ENCODE measurements around the gene ATG7. TPM values are rescaled to one million over a fixed set of nuclear protein-coding genes. Genes with fewer than 3 reads are reported as not detected.
A peak's percentile ranks its signal among the peaks of the same experiment; 100 is the strongest.

ATG7 gene
- total RNA-seq, 1 experiment from 2014 or later: 56.1 TPM

GRCh38 chr3:11379238-11379823, 107.1 kb downstream of the ATG7 start:
- BruUV-seq (replicated peaks): no TSS peak
- DNase-seq: peak in 1 of 2 experiments; percentile 13
- Histone ChIP-seq H3K9me2 (ENCODE audit: insufficient read depth) (no peaks in the 10 kb centered on the region), H3K36me3 (ENCODE audit: low read depth) (peaks cover 15% of the 10 kb centered on the region), H3K4me1 (replicated peaks; ENCODE audit: insufficient read depth) (peaks cover 7% of the 10 kb centered on the region), H3K4me2 (no peak overlapping the region), H4K20me1 (ENCODE audit: insufficient read depth) (peaks cover 4% of the 10 kb centered on the region; the same call in 1 of the 2 replicates), H3K9me3 (ENCODE audit: insufficient read depth, low read depth) (no peaks in the 10 kb centered on the region), H3K27ac (no peak overlapping the region), H3F3A (ENCODE audit: insufficient read depth, low read depth) (peaks cover 11% of the 10 kb centered on the region), H3K79me2 (ENCODE audit: low read depth) (no peaks in the 10 kb centered on the region), H3K27me3 (ENCODE audit: insufficient read depth, low read depth) (no peaks in the 10 kb centered on the region), H3K4me3 (no peak overlapping the region), H2AFZ (no peak overlapping the region)
- intact Hi-C loops (cut with micrococcal nuclease; ENCODE audit: unreplicated experiment): loop anchor here (1.0 to 10.0 kb wide), 4 partner anchors 273 to 758 kb away; no protein-coding TSS in a partner anchor
- no peak for TF ChIP-seq EZH2 (IDR thresholded peaks at IDR 0.05; ENCODE audit: low read depth)
- TF ChIP-seq CTCF (conservative IDR thresholded peaks at IDR 0.05): peak; percentile 82
- POLR2A ChIA-PET (ENCODE audit: unreplicated experiment): no interaction called here
- CTCF ChIA-PET: interaction anchor here (0.6 to 1.7 kb wide), 3 partner anchors 41 to 272 kb away, joined by 3 to 9 read pairs (median 3); no protein-coding TSS in a partner anchor

DNA sequence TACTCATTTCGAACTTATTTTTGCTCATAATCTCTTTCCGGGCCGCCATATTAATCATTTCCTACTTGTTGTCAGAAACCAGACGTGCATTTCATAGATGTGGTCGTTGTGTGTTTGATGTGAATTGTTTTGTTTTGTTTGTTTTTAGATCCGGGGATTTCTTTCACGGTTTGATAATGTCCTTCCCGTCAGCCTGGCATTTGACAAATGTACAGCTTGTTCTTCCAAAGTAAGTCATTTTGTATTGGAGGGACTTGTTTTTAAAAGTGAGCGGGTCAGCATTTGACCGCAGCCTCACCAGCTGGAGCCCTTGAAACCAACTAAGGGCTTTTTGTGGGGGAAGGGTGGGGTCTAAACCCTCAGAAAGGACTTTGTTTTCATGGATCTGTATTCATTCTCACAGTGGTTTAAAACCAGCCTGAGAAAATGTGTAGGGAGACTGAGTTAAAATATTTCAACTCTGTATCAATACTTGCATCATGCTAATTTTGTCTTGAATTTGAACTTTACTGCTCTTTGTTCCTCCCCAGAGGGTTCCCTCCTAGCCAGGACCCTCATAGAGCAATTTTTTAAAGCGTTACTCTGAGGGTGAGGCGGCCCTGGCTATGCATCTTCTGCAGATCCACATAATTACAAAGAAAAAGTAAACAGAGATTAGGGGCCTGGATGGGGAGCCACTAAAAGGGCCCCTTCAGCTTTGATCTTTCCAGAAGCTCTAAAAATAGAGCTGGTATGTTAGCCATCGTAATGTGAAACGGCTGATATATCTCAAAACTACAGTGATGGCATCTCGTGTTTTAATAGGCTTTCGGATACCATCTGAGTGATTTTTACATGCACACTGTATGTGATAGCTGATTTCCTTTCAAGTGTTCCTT, 107.9 kb downstream of the ATG7 start:
- intact Hi-C loops (cut with micrococcal nuclease; ENCODE audit: unreplicated experiment): loop anchor here (1.0 to 10.0 kb wide), 5 partner anchors 273 to 1515 kb away; no protein-coding TSS in a partner anchor
- H3K27me3 ChIP-seq (ENCODE audit: insufficient read depth, low read depth): no peaks in the 10 kb centered on the region
- no peaks in the 10 kb centered on the region for H3K9me3 ChIP-seq (ENCODE audit: insufficient read depth, low read depth)
- TF ChIP-seq EZH2 (IDR thresholded peaks at IDR 0.05; ENCODE audit: low read depth) (no peak), CTCF (conservative IDR thresholded peaks at IDR 0.05) (no peak)
- no TSS peak for BruUV-seq (replicated peaks)
- ChIA-PET POLR2A (ENCODE audit: unreplicated experiment) (no interaction called here), CTCF (interaction anchor here (0.5 to 1.7 kb wide), 6 partner anchors 42 to 468 kb away, joined by 3 to 9 read pairs (median 3); no protein-coding TSS in a partner anchor)
- no peak overlapping the region for H3K27ac ChIP-seq
- peaks cover 7% of the 10 kb centered on the region for H3K4me1 ChIP-seq (replicated peaks; ENCODE audit: insufficient read depth)
- peaks cover 4% of the 10 kb centered on the region; the same call in 1 of the 2 replicates for H4K20me1 ChIP-seq (ENCODE audit: insufficient read depth)
- H3K4me3 ChIP-seq: no peak overlapping the region
- peaks cover 11% of the 10 kb centered on the region for H3F3A ChIP-seq (ENCODE audit: insufficient read depth, low read depth)
- H3K36me3 ChIP-seq (ENCODE audit: low read depth): peaks cover 13% of the 10 kb centered on the region; the same call in 1 of the 2 replicates
- DNase-seq: no peak
- H2AFZ ChIP-seq: no peak overlapping the region
- H3K9me2 ChIP-seq (ENCODE audit: insufficient read depth): no peaks in the 10 kb centered on the region
- no peak overlapping the region for H3K4me2 ChIP-seq
- H3K79me2 ChIP-seq (ENCODE audit: low read depth): no peaks in the 10 kb centered on the region

DNA sequence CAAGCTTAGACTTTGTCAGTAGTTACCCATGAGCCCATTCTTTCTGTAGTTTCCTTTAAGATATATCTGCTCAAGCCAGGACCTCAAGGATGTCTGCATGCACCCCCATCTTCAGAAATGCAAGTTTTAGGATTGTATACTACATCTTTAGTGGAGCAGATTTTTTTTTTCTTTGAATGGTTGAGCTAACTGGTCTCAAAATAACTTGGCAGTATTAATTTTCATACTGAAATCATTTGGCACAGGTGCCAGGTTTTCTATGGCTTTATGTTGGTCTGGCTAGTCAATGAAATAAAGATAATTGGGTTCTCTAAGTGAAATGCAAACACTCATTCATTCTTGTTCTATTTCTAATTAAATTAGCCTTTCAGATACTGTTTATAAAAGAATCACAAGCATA, 108.9 kb downstream of the ATG7 start:
- H2AFZ ChIP-seq: no peak overlapping the region
- H3K79me2 ChIP-seq (ENCODE audit: low read depth): no peaks in the 10 kb centered on the region
- no peaks in the 10 kb centered on the region for H3K9me2 ChIP-seq (ENCODE audit: insufficient read depth)
- H3K4me1 ChIP-seq (replicated peaks; ENCODE audit: insufficient read depth): peaks cover 7% of the 10 kb centered on the region
- peaks cover 13% of the 10 kb centered on the region; the same call in 1 of the 2 replicates for H3K36me3 ChIP-seq (ENCODE audit: low read depth)
- no peak overlapping the region for H3K4me2 ChIP-seq
- H4K20me1 ChIP-seq (ENCODE audit: insufficient read depth): peaks cover 4% of the 10 kb centered on the region; the same call in 1 of the 2 replicates
- no peak overlapping the region for H3K4me3 ChIP-seq
- TF ChIP-seq CTCF (conservative IDR thresholded peaks at IDR 0.05): no peak
- no peak for TF ChIP-seq EZH2 (IDR thresholded peaks at IDR 0.05; ENCODE audit: low read depth)
- peaks cover 11% of the 10 kb centered on the region for H3F3A ChIP-seq (ENCODE audit: insufficient read depth, low read depth)
- ChIA-PET CTCF (interaction anchor here (0.6 kb wide), 3 partner anchors 260 to 1171 kb away, joined by 3 to 11 read pairs (median 4); no protein-coding TSS in a partner anchor), POLR2A (ENCODE audit: unreplicated experiment) (interaction anchor here (0.6 kb wide), 1 partner anchor 204 kb away, joined by 7 read pairs; no protein-coding TSS in a partner anchor)
- H3K9me3 ChIP-seq (ENCODE audit: insufficient read depth, low read depth): no peaks in the 10 kb centered on the region
- no peak for DNase-seq
- no peak overlapping the region for H3K27ac ChIP-seq
- H3K27me3 ChIP-seq (ENCODE audit: insufficient read depth, low read depth): no peaks in the 10 kb centered on the region
- intact Hi-C loops (cut with micrococcal nuclease; ENCODE audit: unreplicated experiment): loop anchor here (10.0 kb wide), 1 partner anchor 1514 kb away; no protein-coding TSS in a partner anchor
- BruUV-seq (replicated peaks): no TSS peak

All from PC-9 (cell line).